ENCODE measurements around the gene HES5. TPM values are rescaled to one million over a fixed set of nuclear protein-coding genes. Genes with fewer than 3 reads are reported as not detected.

Gene HES5
- total RNA-seq, 1 experiment from 2014 or later = not detected

DNA sequence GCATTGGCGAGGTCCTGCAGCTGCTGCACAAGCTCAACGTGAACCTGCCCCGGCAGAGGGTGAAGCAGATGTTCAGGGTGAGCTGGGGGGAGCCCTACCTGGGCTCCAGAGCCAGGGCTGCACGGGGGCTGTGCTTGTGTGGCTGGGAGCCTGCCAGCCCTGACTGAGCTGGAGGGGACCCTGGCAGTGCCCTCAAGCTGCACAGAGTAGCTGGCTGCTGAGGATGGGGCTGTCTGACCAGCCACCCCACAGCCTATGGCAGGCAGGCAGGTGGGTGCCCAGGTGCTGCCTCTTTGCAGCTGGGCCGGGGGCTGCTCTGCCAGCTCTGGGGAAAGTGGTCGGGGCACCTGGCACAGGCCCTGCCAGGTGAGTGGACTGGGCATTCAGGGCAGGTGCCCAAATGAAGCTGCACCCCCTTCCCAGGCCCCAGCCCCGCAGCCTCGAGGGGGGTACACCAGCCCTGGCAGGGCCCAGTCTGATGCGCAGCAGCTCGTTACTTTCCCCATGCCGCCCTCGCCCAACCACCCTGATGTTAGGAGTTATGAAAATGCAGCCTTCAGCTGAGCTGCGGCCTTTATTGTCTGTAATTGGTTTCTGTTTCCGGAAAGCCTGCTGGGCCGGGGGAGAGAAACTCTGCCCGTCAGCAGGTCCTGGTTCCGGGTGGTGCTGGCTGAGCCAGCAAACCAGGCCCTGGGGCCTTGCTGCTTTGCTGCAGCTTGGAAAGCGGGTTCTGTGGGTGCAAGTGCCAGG lies 49.7 kb downstream of the HES5 start:
- no peak for DNase-seq (ENCODE audit: low read depth)

DNA sequence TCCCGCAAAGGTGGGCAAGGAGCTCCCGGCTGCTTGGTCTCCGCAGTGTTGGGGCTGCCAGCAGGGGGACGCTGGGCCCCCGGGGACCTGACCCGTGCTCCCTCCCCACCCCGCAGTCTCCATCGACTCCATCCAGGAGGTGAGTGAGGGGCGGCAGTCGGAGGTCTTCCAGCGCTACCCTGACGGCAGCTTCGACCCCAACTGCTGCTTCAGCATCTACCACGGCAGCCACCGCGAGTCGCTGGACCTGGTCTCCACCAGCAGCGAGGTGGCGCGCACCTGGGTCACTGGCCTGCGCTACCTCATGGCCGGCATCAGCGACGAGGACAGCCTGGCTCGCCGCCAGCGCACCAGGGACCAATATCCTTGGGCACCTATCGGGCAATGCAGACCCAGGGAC lies 50.4 kb downstream of the HES5 start:
- DNase-seq (ENCODE audit: low read depth) = no peak

DNA sequence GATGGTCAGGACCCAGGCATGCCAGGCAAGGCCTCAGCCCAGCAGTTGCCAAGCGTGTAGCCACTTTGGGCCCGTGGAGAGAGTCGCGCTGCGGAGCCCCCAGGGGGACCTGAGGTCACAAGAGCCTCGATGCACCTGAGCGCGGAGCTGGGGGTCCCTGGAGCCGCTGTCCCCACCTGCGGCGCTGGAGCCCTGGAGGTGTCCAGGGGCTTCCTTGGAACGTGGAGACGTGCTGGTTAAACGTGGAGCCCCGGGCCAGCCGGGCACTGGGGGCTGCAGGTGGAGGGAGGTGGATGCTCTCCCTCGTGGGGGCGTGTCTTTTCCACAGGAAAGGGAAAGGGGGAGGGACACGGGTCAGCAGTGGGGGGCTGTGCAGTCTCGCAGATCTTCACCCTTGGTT lies 50.9 kb downstream of the HES5 start:
- no peak for DNase-seq (ENCODE audit: low read depth)

Other genes with a start within 250 kb of the HES5 start
- gene MORN1, start 138.7 kb downstream of the HES5 start, total RNA-seq (2014; rRNA removed; shearing (Covaris generic)) = 6.7 and 11.0 TPM in 2 replicates
- gene RER1, start 138.4 kb downstream of the HES5 start, total RNA-seq (2014; rRNA removed; shearing (Covaris generic)) = 135 and 233 TPM in 2 replicates
- gene PEX10, start 117.7 kb downstream of the HES5 start, total RNA-seq (2014; rRNA removed; shearing (Covaris generic)) = 18.8 and 31.2 TPM in 2 replicates
- not detected in 2 replicates for gene PLCH2, start 54.0 kb downstream of the HES5 start, total RNA-seq (2014; rRNA removed; shearing (Covaris generic))
- gene PANK4, start 3.7 kb downstream of the HES5 start, total RNA-seq (2014; rRNA removed; shearing (Covaris generic)) = 9.0 and 18.0 TPM in 2 replicates
- 4.6 and 13.9 TPM in 2 replicates for gene TNFRSF14, start 26.1 kb upstream of the HES5 start, total RNA-seq (2014; rRNA removed; shearing (Covaris generic))
- gene PRXL2B, start 56.5 kb upstream of the HES5 start, total RNA-seq (2014; rRNA removed; shearing (Covaris generic)) = 12.9 and 17.2 TPM in 2 replicates
- not detected in 2 replicates for gene MMEL1, start 102.8 kb upstream of the HES5 start, total RNA-seq (2014; rRNA removed; shearing (Covaris generic))